NCI-H2227 treated with DMSO at 0.1 percent for 48 hours (cell line): ENCODE results near the gene ZBTB4.

Source experiments
- DNase-seq: peaks from one replicate; lab custom pipeline; 2025; lab: John Stamatoyannopoulos, UW

ZBTB4 gene

GRCh38 chr17:7421186-7421585 lies 58.2 kb downstream of the ZBTB4 start:
- DNase-seq = no peak

GRCh38 chr17:7419819-7420610 lies 59.4 kb downstream of the ZBTB4 start, which contains the start of gene SPEM1:
Gene SPEM1 (plus strand): TSS chr17:7420324. CDS start chr17:7420385, 61 bp downstream.
- DNase-seq = no peak

- DNase-seq = no peak
These were observed 60.8 kb downstream of the ZBTB4 start for GRCh38 chr17:7418472-7419152.

GRCh38 chr17:7417056-7417655 lies 62.3 kb downstream of the ZBTB4 start:
- DNase-seq = no peak

GRCh38 chr17:7416323-7416722 lies 63.1 kb downstream of the ZBTB4 start:
- no peak for DNase-seq

GRCh38 chr17:7415784-7416183 lies 63.6 kb downstream of the ZBTB4 start:
- DNase-seq = no peak

GRCh38 chr17:7414837-7415236 lies 64.6 kb downstream of the ZBTB4 start:
- DNase-seq = no peak

GRCh38 chr17:7413346-7413985 lies 66.0 kb downstream of the ZBTB4 start:
- DNase-seq = no peak

- DNase-seq = no peak
These were observed 68.0 kb downstream of the ZBTB4 start for GRCh38 chr17:7411427-7411750.

GRCh38 chr17:7410634-7411426 lies 68.6 kb downstream of the ZBTB4 start:
- no peak for DNase-seq

GRCh38 chr17:7409716-7410115 lies 69.7 kb downstream of the ZBTB4 start:
- DNase-seq = no peak
